Lower lobe of right lung (tissue), 2 donors: Measurements from ENCODE around the gene SPP1. TPM values are rescaled to one million over a fixed set of nuclear protein-coding genes. Genes with fewer than 3 reads are reported as not detected.
"Not testable (repeated sequence)": the region's sequence is repeated elsewhere in the genome, so short reads cannot be mapped to it uniquely, and the experiment has no call there.

Source experiments
- ATAC-seq, 2 donors: fragments of 200-7000 bp; cut with Tn5 transposase; one replicate each; pipeline ENCODE4 v1.9.1; 2020 to 2022; ENCODE audit warnings: mild to moderate bottlenecking in 2 of 2, moderate library complexity in 2 of 2
- DNase-seq: peaks from one replicate; pipeline ENCODE4 v3.0.0-alpha.2; 2020
- H3K27ac ChIP-seq: fragments of 200-600 bp; one replicate; pipeline ENCODE4 v1.8.0; 2022
- H3K27me3 ChIP-seq: fragments of 200-600 bp; one replicate; pipeline ENCODE4 v1.8.0; 2022; ENCODE audit warnings: low read depth
- H3K36me3 ChIP-seq: fragments of 200-600 bp; one replicate; pipeline ENCODE4 v1.8.0; 2022; ENCODE audit warnings: mild to moderate bottlenecking
- H3K4me1 ChIP-seq: fragments of 200-600 bp; one replicate; pipeline ENCODE4 v1.8.0; 2022
- H3K4me3 ChIP-seq: fragments of 200-600 bp; one replicate; pipeline ENCODE4 v1.8.0; 2022; ENCODE audit warnings: mild to moderate bottlenecking
- H3K9me3 ChIP-seq: fragments of 200-600 bp; one replicate; pipeline ENCODE4 v1.8.0; 2022
- CTCF ChIP-seq: fragments of 200-600 bp; IDR thresholded peaks from one replicate; pipeline ENCODE4 v1.8.0; 2022; ENCODE audit warnings: antibody characterized with exemption, mild to moderate bottlenecking
- intact Hi-C: fragments of 100-400 bp; cut with DNase I; formaldehyde crosslinking; loops from one replicate; pipeline ENCODE4 v1.11.0; 2022
- total RNA-seq: library from RNA; stranded (reverse); fragmentation: NEBNext Ultra II Directional; extraction: Animal tissue kit (Norgen Biotek cat#: 25700); gene quantifications from one replicate; pipeline ENCODE4 v1.2.1, GENCODE V29; 2021
- donor health status: DM: no; HTN: yes; CAD: no; lungs with severe emphysema.

Gene SPP1
- total RNA-seq, 1 donor from 2014 or later = 8.0 TPM

- Histone ChIP-seq H3K9me3 (no peaks in the 10 kb centered on the region), H3K27me3 (no peaks in the 10 kb centered on the region), H3K4me3 (no peak overlapping the region), H3K36me3 (no peaks in the 10 kb centered on the region), H3K4me1 (no peaks in the 10 kb centered on the region), H3K27ac (no peak overlapping the region)
- no peak for ATAC-seq
- intact Hi-C loops = no loop called here
- no peak for DNase-seq
- no peak for TF ChIP-seq CTCF
These were observed 11.0 kb downstream of the SPP1 start for GRCh38 chr4:87986508-87986907.

- intact Hi-C loops = no loop called here
- H3K4me1 ChIP-seq = no peaks in the 10 kb centered on the region
- no peak overlapping the region for H3K27ac ChIP-seq
- no peak for TF ChIP-seq CTCF
- no peaks in the 10 kb centered on the region for H3K36me3 ChIP-seq
- ATAC-seq (no peak), DNase-seq (no peak)
- H3K4me3 ChIP-seq = no peak overlapping the region
- H3K27me3 ChIP-seq = no peaks in the 10 kb centered on the region
- no peaks in the 10 kb centered on the region for H3K9me3 ChIP-seq
These were observed 14.3 kb downstream of the SPP1 start for GRCh38 chr4:87989765-87990164.

- Histone ChIP-seq H3K27me3 (no peaks in the 10 kb centered on the region), H3K4me1 (no peaks in the 10 kb centered on the region), H3K9me3 (no peaks in the 10 kb centered on the region), H3K36me3 (no peaks in the 10 kb centered on the region), H3K4me3 (no peak overlapping the region), H3K27ac (no peak overlapping the region)
- DNase-seq = no peak
- TF ChIP-seq CTCF = no peak
- intact Hi-C loops = no loop called here
- ATAC-seq = no peak
These were observed 19.9 kb downstream of the SPP1 start for GRCh38 chr4:87995435-87995834.

- H3K27me3 ChIP-seq, intact Hi-C loops, H3K9me3 ChIP-seq, ATAC-seq, DNase-seq, H3K4me1 ChIP-seq, H3K4me3 ChIP-seq, H3K36me3 ChIP-seq, H3K27ac ChIP-seq: not testable (repeated sequence)
These were observed 23.7 kb downstream of the SPP1 start for GRCh38 chr4:87999191-87999691.

GRCh38 chr4:88001871-88002270, 26.4 kb downstream of the SPP1 start:
- Histone ChIP-seq H3K4me1 (peaks cover 10% of the 10 kb centered on the region), H3K27me3 (no peaks in the 10 kb centered on the region), H3K36me3 (no peaks in the 10 kb centered on the region), H3K27ac (no peak overlapping the region), H3K4me3 (no peak overlapping the region), H3K9me3 (no peaks in the 10 kb centered on the region)
- intact Hi-C loops = no loop called here
- DNase-seq (no peak), ATAC-seq (no peak)
- TF ChIP-seq CTCF = no peak

GRCh38 chr4:88002786-88003185, 27.3 kb downstream of the SPP1 start:
- ATAC-seq = no peak
- no peaks in the 10 kb centered on the region for H3K9me3 ChIP-seq
- H3K27me3 ChIP-seq = no peaks in the 10 kb centered on the region
- DNase-seq = no peak
- peaks cover 13% of the 10 kb centered on the region for H3K4me1 ChIP-seq
- intact Hi-C loops = no loop called here
- H3K4me3 ChIP-seq = no peak overlapping the region
- no peaks in the 10 kb centered on the region for H3K36me3 ChIP-seq
- H3K27ac ChIP-seq = no peak overlapping the region
- TF ChIP-seq CTCF = no peak
